GM19238 (cell line): ENCODE measurements around the gene CLDN5.
A peak's percentile ranks its signal among the peaks of the same experiment; 100 is the strongest.

Experiments
- DNase-seq: peaks from one replicate; pipeline ENCODE4 v3.0.0; 2011; ENCODE audit warnings: low spot score; ENCODE audit not compliant: insufficient read length

Gene CLDN5

GRCh38 chr22:19480789-19481188, 43.4 kb downstream of the CLDN5 start:
- DNase-seq, result no peak

- no peak for DNase-seq
Observed at GRCh38 chr22:19480173-19480568, 44.0 kb downstream of the CLDN5 start.

- peak; percentile 94 for DNase-seq
Observed at GRCh38 chr22:19479355-19480172, 44.6 kb downstream of the CLDN5 start, which contains the start of gene CDC45. TSS of gene CDC45 (plus strand) at chr22:19479920. CDS start at chr22:19479969, 49 bp downstream.

- DNase-seq, result peak; percentile 71
Observed at GRCh38 chr22:19478901-19479354, 45.3 kb downstream of the CLDN5 start, which contains the start of gene UFD1. TSS of gene UFD1 (minus strand) at chr22:19479193. CDS start at chr22:19479085, 108 bp downstream.

- no peak for DNase-seq
Observed at GRCh38 chr22:19478045-19478900, 45.9 kb downstream of the CLDN5 start.

- DNase-seq, result no peak
Observed at GRCh38 chr22:19477321-19478044, 46.7 kb downstream of the CLDN5 start.

- no peak for DNase-seq
Observed at GRCh38 chr22:19476023-19476422, 48.2 kb downstream of the CLDN5 start.

- no peak for DNase-seq
Observed at GRCh38 chr22:19473578-19473977, 50.6 kb downstream of the CLDN5 start.
